ENCODE measurements around the gene CCL22.

DNA sequence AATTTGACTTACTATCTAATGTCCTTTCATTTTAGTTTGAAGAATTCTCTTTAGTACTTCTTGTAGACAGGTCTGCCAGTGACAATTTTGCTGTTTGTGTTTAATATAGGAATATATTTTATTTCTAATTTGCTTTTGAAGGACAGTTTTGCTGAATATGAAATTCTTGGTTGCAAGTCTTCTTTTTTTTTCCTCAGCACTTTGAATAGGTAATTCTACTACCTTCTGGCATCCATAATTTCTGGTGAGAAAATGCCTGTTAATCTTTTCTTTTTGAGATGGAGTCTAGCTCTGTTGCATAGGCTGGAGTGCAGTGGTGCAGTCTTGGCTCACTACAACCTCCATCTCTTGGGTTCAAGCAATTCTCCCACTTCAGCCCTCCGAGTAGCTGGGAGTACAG, 25.2 kb upstream of the CCL22 start:
- no peak for TF ChIP-seq POLR2AphosphoS5 (IDR thresholded peaks at IDR 0.05; ENCODE audit: borderline replicate concordance, low read depth, low read length)
- no peak for TF ChIP-seq EZH2 (IDR thresholded peaks at IDR 0.05)
- TF ChIP-seq FOXP2 (optimal IDR thresholded peaks at IDR 0.05; ENCODE audit: control extremely low read depth, extremely low read length, insufficient read depth), result no peak
